GM18498 (cell line): Measurements from ENCODE around the gene DNAJC13.

Source experiments
- ATAC-seq: cut with Tn5 transposase; IDR thresholded peaks from one replicate; pipeline ENCODE4 v1.9.1; 2021; ENCODE audit warnings: mild to moderate bottlenecking, moderate library complexity; ENCODE audit not compliant: unreplicated experiment

DNAJC13 gene

GRCh38 chr3:132457286-132457685, 40.0 kb downstream of the DNAJC13 start:
- ATAC-seq, result no peak

- no peak for ATAC-seq
These were observed 42.2 kb downstream of the DNAJC13 start for GRCh38 chr3:132459551-132459950.

GRCh38 chr3:132461544-132461943, 44.2 kb downstream of the DNAJC13 start:
- ATAC-seq, result no peak

GRCh38 chr3:132464066-132464465, 46.8 kb downstream of the DNAJC13 start:
- no peak for ATAC-seq

GRCh38 chr3:132469326-132469725, 52.0 kb downstream of the DNAJC13 start:
- ATAC-seq, result no peak

- ATAC-seq, result no peak
These were observed 68.8 kb downstream of the DNAJC13 start for GRCh38 chr3:132486099-132486498.

GRCh38 chr3:132488151-132488550, 70.8 kb downstream of the DNAJC13 start:
- no peak for ATAC-seq

- no peak for ATAC-seq
These were observed 81.8 kb downstream of the DNAJC13 start for GRCh38 chr3:132499071-132499470.

- no peak for ATAC-seq
These were observed 86.3 kb downstream of the DNAJC13 start for GRCh38 chr3:132503559-132503958.

- ATAC-seq, result no peak
These were observed 87.2 kb downstream of the DNAJC13 start for GRCh38 chr3:132504375-132504933.

- ATAC-seq, result no peak
These were observed 90.4 kb downstream of the DNAJC13 start for GRCh38 chr3:132507657-132508056.

GRCh38 chr3:132509096-132509495, 91.8 kb downstream of the DNAJC13 start:
- no peak for ATAC-seq

GRCh38 chr3:132509506-132509905, 92.2 kb downstream of the DNAJC13 start:
- ATAC-seq, result no peak

GRCh38 chr3:132513057-132513456, 95.8 kb downstream of the DNAJC13 start:
- ATAC-seq, result no peak

GRCh38 chr3:132517311-132517710, 100.0 kb downstream of the DNAJC13 start:
- no peak for ATAC-seq

- ATAC-seq, result no peak
These were observed 102.6 kb downstream of the DNAJC13 start for GRCh38 chr3:132519914-132520313.

GRCh38 chr3:132521901-132522300, 104.6 kb downstream of the DNAJC13 start:
- ATAC-seq, result no peak

GRCh38 chr3:132522353-132522752, 105.1 kb downstream of the DNAJC13 start:
- peak; percentile 91 for ATAC-seq

- no peak for ATAC-seq
These were observed 113.3 kb downstream of the DNAJC13 start for GRCh38 chr3:132530624-132531023.

- ATAC-seq, result no peak
These were observed 118.5 kb downstream of the DNAJC13 start for GRCh38 chr3:132535575-132536441.

GRCh38 chr3:132536442-132537153, 119.3 kb downstream of the DNAJC13 start:
- no peak for ATAC-seq

GRCh38 chr3:132537297-132537696, 120.0 kb downstream of the DNAJC13 start:
- ATAC-seq, result no peak
